ENCODE results near the gene RBMXL2.

- TF ChIP-seq CTCF (conservative IDR thresholded peaks at IDR 0.05) (no peak), ZFX (IDR thresholded peaks at IDR 0.05) (no peak)
Measured at GRCh38 chr11:7050191-7050590, 38.6 kb upstream of the RBMXL2 start.

Measured in C4-2B (cell line).